GM23338 (cell line): ENCODE measurements around the gene ULBP2. TPM values are rescaled to one million over a fixed set of nuclear protein-coding genes. Genes with fewer than 3 reads are reported as not detected.

Source experiments
- ATAC-seq: fragments of 200-7000 bp; cut with Tn5 transposase; 3 replicates; pipeline ENCODE4 v1.9.1; 2020
- DNase-seq: peaks from one replicate; pipeline ENCODE4 v3.0.0-alpha.2; 2015; ENCODE audit warnings: low spot score
- H2AFZ ChIP-seq: fragments of 200-600 bp; sonication (generic); 2 replicates; pipeline ENCODE4 v1.8.0; 2016; ENCODE audit warnings: antibody characterized with exemption, mild to moderate bottlenecking, moderate library complexity
- H3F3A ChIP-seq: fragments of 200-600 bp; sonication (generic); replicated peaks from 2 replicates; pipeline ENCODE4 v1.8.0; 2017; ENCODE audit warnings: antibody characterized with exemption, mixed run types, low read depth
- H3K27ac ChIP-seq: fragments of 200-600 bp; sonication (generic); 2 replicates; pipeline ENCODE4 v1.6.1; 2016; ENCODE audit warnings: low read depth
- H3K27me3 ChIP-seq: fragments of 200-600 bp; sonication (generic); 2 replicates; pipeline ENCODE4 v1.8.0; 2016; ENCODE audit warnings: mild to moderate bottlenecking, mixed run types, moderate library complexity; ENCODE audit not compliant: insufficient read depth
- H3K36me3 ChIP-seq: fragments of 200-600 bp; sonication (generic); 2 replicates; pipeline ENCODE4 v1.8.0; 2016; ENCODE audit warnings: mild to moderate bottlenecking; ENCODE audit not compliant: insufficient read depth
- H3K4me1 ChIP-seq: fragments of 200-600 bp; sonication (generic); 2 replicates; pipeline ENCODE4 v1.8.0; 2016; ENCODE audit warnings: mild to moderate bottlenecking, moderate library complexity; ENCODE audit not compliant: insufficient read depth
- H3K4me2 ChIP-seq: fragments of 200-600 bp; sonication (generic); 2 replicates; pipeline ENCODE4 v1.7.1; 2017; ENCODE audit warnings: mixed run types
- H3K4me3 ChIP-seq: fragments of 200-600 bp; sonication (generic); 2 replicates; pipeline ENCODE4 v1.6.1; 2016; ENCODE audit warnings: mixed run types
- H3K79me2 ChIP-seq: fragments of 200-600 bp; sonication (generic); replicated peaks from 2 replicates; pipeline ENCODE4 v1.8.0; 2017; ENCODE audit warnings: mild to moderate bottlenecking; ENCODE audit not compliant: insufficient read depth
- H3K9me2 ChIP-seq: fragments of 200-600 bp; sonication (generic); 2 replicates; pipeline ENCODE4 v1.8.0; 2017; ENCODE audit not compliant: insufficient read depth
- H4K20me1 ChIP-seq: fragments of 200-600 bp; sonication (generic); replicated peaks from 2 replicates; pipeline ENCODE4 v1.8.0; 2017; ENCODE audit warnings: mild to moderate bottlenecking; ENCODE audit not compliant: insufficient read depth
- H3K27ac Mint-ChIP-seq: 2 replicates; pipeline ENCODE4 v1.8.0; 2020; ENCODE audit warnings: inconsistent platforms, mild to moderate bottlenecking, moderate library complexity, mixed read lengths
- H3K27me3 Mint-ChIP-seq: 3 replicates; pipeline ENCODE4 v1.8.0; 2022; ENCODE audit warnings: low read depth, mild to moderate bottlenecking, moderate library complexity, mixed read lengths, inconsistent platforms; ENCODE audit not compliant: insufficient read depth, poor library complexity
- H3K36me3 Mint-ChIP-seq: 3 replicates; pipeline ENCODE4 v1.8.0; 2021; ENCODE audit warnings: low read depth, mild to moderate bottlenecking, inconsistent platforms, moderate library complexity, mixed read lengths
- H3K4me1 Mint-ChIP-seq: 3 replicates; pipeline ENCODE4 v1.8.0; 2020; ENCODE audit warnings: mild to moderate bottlenecking, inconsistent platforms, mixed read lengths
- H3K4me3 Mint-ChIP-seq: 3 replicates; pipeline ENCODE4 v1.8.0; 2021; ENCODE audit warnings: moderate library complexity, mild to moderate bottlenecking, inconsistent platforms, mixed read lengths
- H3K9me3 Mint-ChIP-seq: 3 replicates; pipeline ENCODE4 v1.8.0; 2020; ENCODE audit warnings: moderate library complexity, mild to moderate bottlenecking, inconsistent platforms, mixed read lengths
- CREB1 ChIP-seq: fragments of 250-450 bp; sonication (Bioruptor Pico); IDR thresholded peaks from 2 replicates; pipeline ENCODE4 v1.5.0; 2020; ENCODE audit warnings: low read depth, mild to moderate bottlenecking, moderate library complexity
- ETS1 ChIP-seq: IDR thresholded peaks from 2 replicates; pipeline ENCODE4 v1.6.1; 2016; ENCODE audit warnings: antibody characterized with exemption
- EZH2 ChIP-seq: fragments of 200-600 bp; sonication (generic); IDR thresholded peaks from one replicate; pipeline ENCODE4 v1.8.0; 2017; ENCODE audit warnings: antibody characterized with exemption, mild to moderate bottlenecking, low read depth; ENCODE audit not compliant: unreplicated experiment
- EZH2phosphoT487 ChIP-seq: fragments of 200-600 bp; sonication (generic); IDR thresholded peaks from one replicate; pipeline ENCODE4 v1.8.1; 2018; ENCODE audit warnings: antibody characterized with exemption; ENCODE audit not compliant: unreplicated experiment
- NANOG ChIP-seq: IDR thresholded peaks from 2 replicates; pipeline ENCODE4 v1.6.1; 2016; ENCODE audit warnings: antibody characterized with exemption, borderline replicate concordance
- POLR2AphosphoS5 ChIP-seq: IDR thresholded peaks from 2 replicates; pipeline ENCODE4 v1.6.1; 2016; ENCODE audit warnings: antibody characterized with exemption, low read depth
- REST ChIP-seq: IDR thresholded peaks from one replicate; pipeline ENCODE4 v1.6.1; 2018; ENCODE audit warnings: antibody characterized with exemption; ENCODE audit not compliant: unreplicated experiment
- ZNF331 ChIP-seq: fragments of 250-450 bp; sonication (Bioruptor Pico); IDR thresholded peaks from 2 replicates; pipeline ENCODE4 v1.5.0; 2020; ENCODE audit warnings: low read depth, mild to moderate bottlenecking, moderate library complexity
- ZNF462 ChIP-seq: fragments of 250-450 bp; sonication (Bioruptor Pico); IDR thresholded peaks from 2 replicates; pipeline ENCODE4 v1.5.0; 2020; ENCODE audit warnings: mild to moderate bottlenecking, moderate library complexity
- polyA plus RNA-seq: library from polyadenylated mRNA; unstranded; fragments of >200 nt; fragmentation: Nextera tagmentation; extraction: Ambion mirVana; gene quantifications from 2 replicates; pipeline ENCODE4 v1.2.1, GENCODE V29; 2016
- total RNA-seq: library from RNA; depleted of rRNA; stranded (reverse); fragments of >200 nt; shearing (Covaris generic); gene quantifications from 2 replicates; pipeline ENCODE4 v1.2.3, GENCODE V29; 2014

The ULBP2 gene
- total and polyA plus RNA-seq, 2 experiments from 2014 or later: not detected

- Histone ChIP-seq H3K4me3 (peak overlapping the region; percentile 90), H3K27me3 (peaks cover 99% of the 10 kb centered on the region), H3K27ac (no peak overlapping the region), H3K79me2 (no peaks in the 10 kb centered on the region), H3K36me3 (no peaks in the 10 kb centered on the region), H2AFZ (peak overlapping the region; percentile 96; the same call in 1 of the 2 replicates), H4K20me1 (no peaks in the 10 kb centered on the region; the same call in 1 of the 2 replicates), H3K4me1 (peaks cover 6% of the 10 kb centered on the region; the same call in 1 of the 2 replicates), H3F3A (no peaks in the 10 kb centered on the region; the same call in 1 of the 2 replicates), H3K4me2 (peak overlapping the region; percentile 98), H3K9me2 (no peaks in the 10 kb centered on the region)
- TF ChIP-seq ETS1 (no peak), EZH2 (peak; percentile 91), POLR2AphosphoS5 (no peak), CREB1 (CRISPR knock-in tag) (no peak), ZNF331 (CRISPR knock-in tag) (no peak), NANOG (no peak), EZH2phosphoT487 (peak; percentile 86), REST (no peak), ZNF462 (CRISPR knock-in tag) (no peak)
- peak overlapping the region; percentile 83 for H3K4me3 Mint-ChIP-seq
- no peaks in the 10 kb centered on the region for H3K36me3 Mint-ChIP-seq
- H3K27me3 Mint-ChIP-seq: peaks cover 93% of the 10 kb centered on the region
- ATAC-seq (peak; percentile 8), DNase-seq (no peak)
- peaks cover 21% of the 10 kb centered on the region for H3K4me1 Mint-ChIP-seq
- no peak overlapping the region; the same call in 1 of the 2 replicates for H3K27ac Mint-ChIP-seq
- H3K9me3 Mint-ChIP-seq: peaks cover 9% of the 10 kb centered on the region
Measured at GRCh38 chr6:149964308-149965193, 22.7 kb downstream of the ULBP2 start.
